Stimulated activated naive CD4-positive, alpha-beta T cell (primary cell): ENCODE measurements around the gene ADGRL3.
"Not testable (repeated sequence)": the region's sequence is repeated elsewhere in the genome, so short reads cannot be mapped to it uniquely, and the experiment has no call there.

Source experiments
- DNase-seq, 6 experiments: peaks; one replicate each; lab custom pipeline; 2025; lab: John Stamatoyannopoulos, UW

ADGRL3 gene

DNA sequence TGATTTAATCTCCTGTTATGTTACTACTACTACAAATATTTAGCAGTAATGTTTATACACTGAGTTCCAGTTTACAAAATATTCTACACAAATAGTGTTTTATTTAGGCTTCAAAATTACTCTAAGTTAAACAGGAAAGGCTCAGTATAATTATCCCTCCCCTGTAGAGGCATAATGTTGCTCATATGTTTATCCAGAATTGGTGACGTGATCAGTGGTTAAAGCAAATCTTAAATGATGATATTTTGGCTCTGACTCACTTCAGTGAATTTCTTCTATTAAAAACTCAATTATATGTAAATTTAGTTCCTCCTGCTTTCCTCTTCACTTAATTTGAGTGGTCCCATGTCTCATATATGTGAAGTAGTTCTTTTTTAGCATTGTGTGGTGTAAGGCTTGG, 438.5 kb downstream of the ADGRL3 start:
- DNase-seq = no peak

DNA sequence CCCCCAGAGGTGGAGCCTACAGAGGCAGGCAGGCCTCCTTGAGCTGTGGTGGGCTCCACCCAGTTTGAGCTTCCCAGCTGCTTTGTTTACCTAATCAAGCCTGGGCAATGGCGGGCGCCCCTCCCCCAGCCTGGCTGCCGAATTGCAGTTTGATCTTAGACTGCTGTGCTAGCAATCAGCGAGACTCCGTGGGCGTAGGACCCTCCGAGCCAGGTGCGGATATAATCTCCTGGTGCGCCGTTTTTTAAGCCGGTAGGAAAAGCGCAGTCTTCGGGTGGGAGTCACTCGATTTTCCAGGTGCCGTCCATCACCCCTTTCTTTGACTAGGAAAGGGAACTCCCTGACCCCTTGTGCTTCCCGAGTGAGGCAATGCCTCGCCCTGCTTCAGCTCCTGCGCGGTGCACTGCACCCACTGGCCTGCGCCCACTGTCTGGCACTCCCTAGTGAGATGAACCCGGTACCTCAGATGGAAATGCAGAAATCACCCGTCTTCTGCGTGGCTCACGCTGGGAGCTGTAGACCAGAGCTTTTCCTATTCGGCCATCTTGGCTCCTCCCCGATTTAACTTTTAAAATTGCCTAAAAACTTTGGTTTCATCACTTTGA, 446.7 kb downstream of the ADGRL3 start:
- not testable (repeated sequence) for DNase-seq

DNA sequence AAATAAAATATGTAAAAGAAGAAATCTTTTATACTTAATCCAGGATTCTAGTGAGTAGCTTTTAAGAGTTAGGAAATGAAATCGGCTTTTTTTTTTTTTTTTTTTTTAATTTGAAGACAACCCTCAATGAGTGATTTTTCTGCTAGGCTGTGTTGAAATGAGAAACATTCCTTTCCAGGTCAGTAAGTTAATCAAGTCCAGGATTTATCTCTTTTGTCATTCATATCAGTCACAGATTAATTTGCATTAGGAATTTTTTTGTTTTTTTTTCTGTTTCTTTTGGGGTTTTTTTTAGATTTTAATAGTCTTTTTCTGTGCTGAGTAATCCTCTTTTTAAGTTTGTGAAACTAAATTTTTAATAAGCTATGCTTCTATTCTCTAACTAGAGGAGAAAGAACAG, 448.1 kb downstream of the ADGRL3 start:
- DNase-seq = no peak

DNA sequence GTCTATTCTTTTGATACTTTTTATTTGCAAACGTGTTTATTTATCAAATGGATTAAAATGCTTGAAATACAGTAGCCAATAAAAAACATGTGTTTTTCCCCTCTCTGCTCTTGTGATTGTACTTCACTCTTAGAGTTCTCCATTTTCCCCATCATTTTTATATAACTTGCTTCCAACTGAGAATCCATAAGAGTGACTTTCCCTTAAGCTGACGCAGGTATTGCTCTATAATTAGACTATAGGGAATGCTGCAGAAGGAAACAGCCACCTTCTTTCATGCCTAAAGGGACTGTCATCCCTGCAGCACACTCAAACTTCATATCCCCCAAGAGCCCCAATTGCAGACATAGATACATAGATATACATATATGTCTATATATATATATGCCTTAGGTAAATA, 456.9 kb downstream of the ADGRL3 start:
- DNase-seq = no peak

DNA sequence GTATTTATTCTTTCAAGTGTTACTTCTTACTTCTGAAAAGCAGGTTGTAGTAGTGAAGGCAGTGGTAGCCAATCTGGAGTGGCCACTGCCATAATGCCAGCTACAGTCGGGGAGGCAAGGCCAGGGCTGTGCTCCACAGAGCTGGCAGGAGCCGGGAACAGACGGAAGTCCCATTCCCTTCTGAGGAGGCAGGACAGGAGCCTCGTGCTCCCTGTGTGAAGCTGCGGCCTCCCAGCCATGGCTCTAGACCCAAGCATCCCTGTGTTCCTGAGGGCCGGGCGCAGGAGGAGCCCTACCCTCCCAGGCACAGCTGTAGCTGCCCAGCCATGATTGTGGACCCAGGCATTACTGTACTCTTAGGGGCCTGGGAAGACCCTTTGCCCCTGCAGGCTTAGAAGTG, 461.8 kb downstream of the ADGRL3 start:
- DNase-seq = no peak

DNA sequence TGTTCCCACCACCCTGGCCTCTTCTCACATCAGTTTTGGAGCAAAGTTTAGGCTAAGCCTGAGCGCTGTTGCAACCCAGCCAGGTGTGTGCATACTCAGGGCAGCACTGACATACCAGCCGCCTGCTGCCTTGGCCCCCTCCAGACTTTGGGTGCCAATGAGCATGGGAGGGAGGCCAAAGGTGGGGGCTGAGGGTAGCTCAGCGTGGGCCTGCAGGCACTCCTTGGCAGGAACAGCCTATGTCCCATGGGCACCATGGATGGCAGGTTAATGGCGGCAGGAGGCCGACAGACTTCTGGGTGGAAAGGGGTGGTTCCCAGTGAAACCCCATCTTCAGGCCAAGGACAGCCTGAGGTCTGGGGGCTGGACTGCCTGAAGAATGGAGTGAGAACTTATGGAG, 462.2 kb downstream of the ADGRL3 start:
- no peak for DNase-seq

DNA sequence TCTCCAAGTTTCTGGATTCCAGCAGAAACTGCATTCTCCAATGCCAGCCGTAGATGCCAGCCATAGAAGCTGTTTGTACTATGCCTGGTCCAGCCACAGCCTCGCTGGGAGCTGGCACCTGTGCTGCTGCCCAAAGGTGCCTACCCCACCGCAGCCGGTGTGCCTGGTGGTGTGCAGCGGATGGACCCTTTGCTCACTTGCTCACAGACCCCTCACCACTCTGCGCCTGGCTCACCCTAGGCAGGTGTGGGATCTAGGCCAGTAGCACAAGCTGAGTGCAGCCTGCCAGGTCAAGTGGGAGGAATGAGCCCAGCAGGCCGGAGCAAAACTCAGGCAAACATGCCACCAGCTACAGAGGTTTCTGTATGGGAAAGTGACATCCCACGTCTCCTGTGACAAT, 463.2 kb downstream of the ADGRL3 start:
- DNase-seq = no peak

DNA sequence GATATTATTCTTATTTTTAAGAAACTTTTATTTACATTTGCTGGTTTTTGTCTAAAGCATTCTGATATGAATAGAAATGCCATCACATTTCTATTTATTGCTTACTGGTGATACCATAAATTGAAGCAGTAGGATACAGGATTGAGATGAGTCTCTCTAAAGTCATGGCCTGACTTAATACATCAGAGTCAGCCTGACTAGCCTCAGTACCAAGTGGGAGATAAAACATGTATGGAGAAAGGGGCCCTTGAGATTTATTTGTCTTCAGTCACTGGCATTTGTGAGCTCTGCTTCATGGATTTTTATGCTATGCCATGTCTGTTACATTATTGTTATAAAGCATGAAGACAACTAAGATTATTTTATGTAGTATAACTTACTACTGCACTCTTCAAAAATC, 465.5 kb downstream of the ADGRL3 start:
- DNase-seq = no peak

DNA sequence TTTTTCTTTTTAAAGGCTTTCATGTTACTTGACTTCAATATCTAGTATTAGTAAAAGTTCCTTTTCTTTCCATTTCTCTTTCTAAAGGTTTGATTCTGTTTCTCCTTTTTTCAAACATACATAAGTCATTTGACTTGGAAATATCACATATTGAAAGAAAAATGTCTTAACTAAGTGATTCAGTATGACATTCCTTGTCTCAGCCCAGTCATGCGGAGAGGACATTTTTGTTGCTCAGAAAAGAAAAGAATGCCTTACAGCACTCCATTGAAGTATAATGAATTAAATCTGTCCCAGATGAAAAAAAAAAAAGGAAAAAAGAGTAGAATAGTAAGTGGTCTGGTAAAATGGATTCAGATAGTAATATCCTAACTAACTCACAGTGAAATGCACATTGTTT, 466.1 kb downstream of the ADGRL3 start:
- no peak for DNase-seq

DNA sequence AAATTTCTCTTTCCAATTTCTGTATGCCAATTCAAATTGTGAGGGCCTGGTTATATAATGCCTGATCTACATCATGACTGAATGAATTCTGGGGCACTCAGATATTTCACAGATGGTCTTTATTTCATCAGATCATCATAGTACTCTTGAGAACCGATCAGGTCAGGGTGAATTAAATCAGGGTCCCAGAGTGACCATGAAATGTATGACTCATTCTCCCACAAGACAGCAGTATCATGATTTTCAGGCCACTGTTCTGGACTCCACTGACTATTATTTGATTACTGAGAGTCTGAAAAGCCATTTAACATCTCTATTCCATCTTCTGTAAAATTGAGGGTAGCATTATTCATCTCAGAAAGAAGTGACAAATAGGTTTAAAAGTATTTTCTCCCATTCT, 471.5 kb downstream of the ADGRL3 start:
- no peak for DNase-seq

DNA sequence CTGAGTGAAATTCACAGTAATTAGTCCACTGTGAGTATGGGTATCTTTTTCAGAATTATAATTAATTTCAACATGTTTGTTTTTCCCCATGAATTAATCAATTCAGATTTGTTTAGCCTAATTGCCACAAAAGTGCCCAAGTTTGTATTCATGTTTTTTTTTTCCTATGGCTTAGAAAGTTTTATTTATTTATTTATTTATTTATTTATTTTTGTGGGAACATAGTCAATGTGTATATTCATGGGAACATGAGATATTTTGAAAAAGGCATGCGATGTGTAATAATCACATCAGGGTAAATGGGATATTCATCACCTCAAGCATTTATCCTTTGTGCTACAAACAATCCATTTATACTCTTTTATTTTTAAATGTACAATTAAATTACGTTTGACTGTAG, 475.3 kb downstream of the ADGRL3 start:
- no peak for DNase-seq

DNA sequence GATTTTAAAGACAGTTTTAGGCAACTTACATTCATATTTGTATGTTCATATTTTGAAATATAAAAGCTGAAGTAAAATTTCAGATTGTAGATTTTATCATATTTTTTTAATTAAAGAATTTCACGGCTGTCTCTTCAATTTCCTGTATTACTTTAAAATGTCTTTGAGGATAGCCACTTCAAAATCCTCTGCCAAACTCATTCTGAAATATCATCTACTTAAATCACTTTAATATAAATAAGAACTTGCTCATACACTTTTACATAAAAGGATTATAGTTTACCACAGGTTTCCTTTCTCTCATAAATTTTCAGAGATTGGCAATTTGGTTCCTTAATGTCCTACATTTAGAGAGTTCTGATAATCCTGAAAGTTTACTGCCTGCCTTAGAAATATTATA, 478.2 kb downstream of the ADGRL3 start:
- no peak for DNase-seq

DNA sequence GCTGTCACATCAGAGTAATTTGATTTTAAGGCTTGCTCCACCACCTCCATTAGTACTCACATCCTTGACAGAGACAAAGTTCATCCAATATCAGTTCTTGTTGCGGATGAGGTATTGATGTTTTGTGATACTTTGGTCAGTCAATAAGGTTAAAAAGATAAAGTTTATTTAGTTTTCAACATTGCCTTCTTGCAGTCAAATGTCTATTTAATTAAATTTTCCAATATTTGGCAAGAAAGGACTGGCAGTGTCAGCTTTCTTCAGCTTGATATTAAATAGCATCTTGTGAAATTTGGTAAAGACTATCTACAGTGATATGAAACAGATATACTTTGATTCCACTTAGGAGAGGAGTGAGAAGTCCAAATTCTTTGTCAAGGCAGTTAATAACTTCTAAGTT, 493.4 kb downstream of the ADGRL3 start:
- no peak for DNase-seq

DNA sequence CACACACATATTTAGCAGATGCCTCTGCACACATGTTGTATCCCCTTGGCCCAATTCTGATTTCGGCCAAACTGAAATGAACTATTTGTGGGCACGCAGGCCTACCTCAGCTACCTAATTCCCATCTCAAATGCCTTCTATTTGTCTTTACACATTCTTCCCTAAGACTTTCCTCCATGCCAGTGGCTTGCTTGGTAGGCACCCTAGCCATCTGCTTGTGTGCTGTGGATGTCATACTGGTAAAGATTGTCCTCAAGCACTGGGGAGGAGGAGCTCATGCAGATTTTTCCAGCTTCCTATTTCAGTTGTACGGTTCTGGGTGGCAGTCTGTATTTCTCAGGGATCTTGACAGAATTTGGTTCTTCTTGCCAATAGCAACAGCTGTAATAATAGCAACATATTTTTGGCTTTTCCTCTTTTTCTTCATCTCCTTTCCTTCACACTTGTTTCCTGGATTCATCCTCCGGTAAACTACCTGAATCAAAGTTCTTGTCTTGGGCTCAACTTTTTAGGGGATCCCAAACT, 514.3 kb downstream of the ADGRL3 start:
- DNase-seq = no peak

DNA sequence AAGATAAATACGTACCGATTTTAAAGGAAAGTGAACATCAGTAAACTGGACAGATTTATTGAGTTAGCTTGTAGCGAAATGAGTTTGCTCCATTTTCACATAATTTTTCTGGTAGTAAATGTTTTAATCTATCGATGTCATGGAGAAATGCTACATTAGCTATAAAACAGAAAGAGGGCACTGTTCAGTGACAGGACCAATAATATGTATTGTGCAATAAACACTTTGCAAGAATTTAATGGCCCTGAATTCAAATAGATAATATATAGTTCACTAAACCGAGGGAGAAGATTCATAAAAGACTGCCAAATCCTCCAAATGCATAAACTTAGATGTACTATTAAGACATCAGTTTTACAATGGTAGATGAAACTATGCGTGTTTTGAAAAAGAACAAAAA, 516.3 kb downstream of the ADGRL3 start:
- no peak for DNase-seq

DNA sequence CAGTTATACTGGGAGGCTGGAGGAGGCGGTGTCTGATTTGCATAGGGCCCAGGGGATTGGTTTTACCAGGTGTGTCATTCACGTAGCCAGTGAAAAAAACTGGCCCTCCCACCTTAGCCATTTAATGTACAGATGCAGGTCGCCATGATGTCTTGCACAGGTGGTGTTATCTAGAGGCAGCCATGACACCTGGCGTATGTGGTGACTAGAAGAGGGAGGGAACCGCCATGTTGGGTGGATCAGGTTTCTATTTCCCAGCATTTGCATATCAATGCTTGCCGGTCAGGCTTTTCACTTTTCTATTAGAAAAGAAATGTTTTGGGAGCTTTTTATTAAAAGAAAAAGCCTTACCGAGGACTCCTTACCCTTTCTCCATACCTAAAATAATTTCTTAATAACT, 523.4 kb downstream of the ADGRL3 start:
- no peak for DNase-seq

DNA sequence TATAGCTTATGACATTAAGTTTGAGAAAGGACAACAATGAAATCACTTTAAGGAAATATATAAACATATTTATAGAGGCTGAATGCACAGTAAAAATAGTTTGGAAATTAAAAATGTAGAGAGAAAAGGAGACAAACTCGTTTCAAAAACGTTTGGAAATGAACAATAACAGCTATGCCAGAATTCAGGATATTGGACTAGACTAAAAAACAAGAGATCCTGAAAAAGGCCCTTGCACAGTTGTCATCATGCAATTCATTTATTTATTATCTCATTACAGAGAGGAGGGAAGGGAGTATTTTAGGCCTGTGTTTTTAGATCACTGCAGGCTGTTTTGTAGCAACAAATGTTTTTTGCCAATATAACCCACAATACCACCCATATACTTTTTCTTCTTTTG, 527.2 kb downstream of the ADGRL3 start:
- DNase-seq = no peak

DNA sequence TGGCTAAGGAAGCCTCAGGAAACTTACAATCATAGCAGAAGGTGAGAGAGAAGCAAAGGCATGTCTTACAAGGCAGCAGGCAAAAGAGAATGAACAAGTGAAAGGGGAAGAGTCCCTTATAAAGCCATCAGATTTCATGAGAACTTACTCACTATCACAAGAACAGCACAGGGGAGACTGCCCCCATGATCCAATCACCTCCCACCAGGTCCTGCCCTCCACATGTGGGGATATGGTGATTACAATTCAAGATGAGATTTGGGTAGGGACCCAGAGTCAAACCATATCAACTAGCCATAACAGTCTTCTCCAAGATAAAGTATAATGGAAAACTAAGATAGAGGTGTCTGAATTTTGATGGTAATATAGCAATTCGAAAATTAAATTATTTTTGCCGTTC, 534.3 kb downstream of the ADGRL3 start:
- DNase-seq = no peak

DNA sequence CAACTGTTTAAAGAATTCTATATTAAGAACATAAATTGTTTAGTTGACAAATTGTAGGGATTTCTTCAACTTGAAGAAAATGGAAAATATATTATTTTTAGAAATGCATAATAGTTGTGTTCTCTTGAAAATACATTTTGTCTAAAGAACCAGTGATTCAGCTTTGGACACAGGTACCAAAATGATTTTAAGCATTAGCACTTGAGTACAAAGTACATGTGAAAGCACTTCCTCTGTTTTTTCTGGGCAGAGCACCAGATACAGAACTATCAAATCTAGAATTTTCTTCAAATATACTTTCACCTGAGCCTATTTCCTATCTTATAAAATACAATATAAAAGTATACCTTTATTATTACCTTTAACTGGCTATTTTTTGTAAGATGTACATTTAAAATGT, 539.8 kb downstream of the ADGRL3 start:
- no peak for DNase-seq

DNA sequence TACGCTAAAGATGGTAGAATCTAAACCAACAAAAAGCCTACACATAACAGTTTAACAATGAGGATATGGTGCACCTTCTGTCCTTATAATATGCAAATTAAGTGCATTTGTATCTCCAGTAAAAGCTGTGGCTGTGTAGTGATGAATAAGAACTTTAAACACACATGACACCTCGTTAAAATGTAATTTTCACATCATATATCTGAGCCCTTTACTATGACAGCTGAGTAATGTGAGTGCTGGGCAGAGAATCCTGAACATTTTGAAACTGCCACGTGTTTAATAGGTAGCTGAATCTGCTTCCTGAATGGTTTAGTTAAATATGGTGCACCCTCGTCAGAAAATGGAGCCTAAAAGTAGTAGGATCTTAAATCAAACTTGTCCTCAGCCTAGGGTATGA, 540.8 kb downstream of the ADGRL3 start:
- no peak for DNase-seq

DNA sequence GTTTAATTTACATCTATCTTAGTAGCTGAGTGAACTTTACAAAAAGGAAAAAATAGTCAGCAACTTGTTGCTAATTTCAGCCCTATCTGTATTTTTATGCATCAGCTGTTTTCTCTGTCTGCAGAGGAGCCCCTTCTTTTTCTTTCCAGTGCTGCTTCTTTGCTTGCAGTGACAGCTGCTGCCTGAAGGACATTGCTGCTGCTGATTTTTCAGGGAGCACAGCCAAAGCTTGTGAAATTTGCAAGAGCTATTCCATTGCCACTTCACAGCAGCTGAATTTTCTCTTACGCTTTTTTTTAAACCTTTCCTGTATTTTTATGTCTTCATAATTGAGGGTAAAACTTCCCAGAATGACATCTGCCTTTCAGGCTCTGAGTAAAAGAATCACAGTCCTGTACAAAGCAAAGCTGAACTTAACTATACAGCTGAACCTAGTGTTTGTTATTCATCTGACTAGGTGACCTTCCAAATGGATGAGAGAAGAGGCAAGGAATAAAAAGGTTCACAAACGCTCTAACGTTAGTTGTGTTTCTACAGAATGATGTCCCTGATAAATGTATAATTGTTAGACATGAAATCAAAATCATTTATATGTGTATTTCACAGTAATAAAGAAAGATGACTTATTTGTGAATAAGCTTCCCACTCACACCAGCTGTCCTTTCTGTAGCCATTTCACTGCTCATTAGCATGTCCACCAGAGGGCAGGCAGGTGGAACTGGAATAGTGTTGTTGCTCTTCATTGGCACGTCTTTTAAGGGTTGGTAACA, 541.4 kb downstream of the ADGRL3 start:
- DNase-seq = no peak

DNA sequence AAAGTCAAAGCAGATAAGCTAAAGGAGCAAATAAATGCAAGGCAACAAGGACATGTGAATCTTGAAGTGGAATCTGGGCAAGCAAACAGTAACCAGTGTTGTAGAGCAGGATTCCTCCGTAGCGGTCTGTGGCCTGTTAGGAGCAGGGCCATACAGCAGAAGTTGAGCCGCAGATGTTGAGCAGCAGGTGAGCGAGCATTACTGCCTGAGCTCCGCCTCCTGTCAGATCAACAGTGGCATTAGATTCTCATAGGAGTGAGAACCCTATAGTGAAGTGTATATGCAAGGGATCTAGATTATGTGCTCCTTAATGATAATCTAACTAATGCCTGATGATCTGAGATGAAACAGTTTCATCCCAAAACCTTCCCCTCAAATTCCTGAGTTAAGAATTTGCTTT, 550.7 kb downstream of the ADGRL3 start:
- no peak for DNase-seq

DNA sequence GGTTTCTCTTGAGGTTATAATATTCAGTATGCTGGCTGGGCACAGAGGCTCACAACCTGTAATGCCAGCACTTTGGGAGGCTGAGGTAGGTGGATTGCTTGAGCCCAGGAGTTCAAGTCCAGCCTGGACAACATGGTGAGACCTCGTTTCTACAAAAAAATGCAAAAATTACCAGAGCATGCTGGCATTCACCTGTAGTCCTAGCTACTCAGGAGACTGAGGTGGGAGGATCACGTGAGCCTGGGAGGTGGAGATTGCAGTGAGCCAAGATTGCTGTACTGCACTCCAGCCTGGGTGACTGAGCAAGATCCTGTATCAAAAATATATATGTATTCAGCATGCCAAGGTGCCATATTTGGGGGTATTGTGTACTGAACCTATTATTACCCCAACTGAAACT, 552.5 kb downstream of the ADGRL3 start:
- no peak for DNase-seq

DNA sequence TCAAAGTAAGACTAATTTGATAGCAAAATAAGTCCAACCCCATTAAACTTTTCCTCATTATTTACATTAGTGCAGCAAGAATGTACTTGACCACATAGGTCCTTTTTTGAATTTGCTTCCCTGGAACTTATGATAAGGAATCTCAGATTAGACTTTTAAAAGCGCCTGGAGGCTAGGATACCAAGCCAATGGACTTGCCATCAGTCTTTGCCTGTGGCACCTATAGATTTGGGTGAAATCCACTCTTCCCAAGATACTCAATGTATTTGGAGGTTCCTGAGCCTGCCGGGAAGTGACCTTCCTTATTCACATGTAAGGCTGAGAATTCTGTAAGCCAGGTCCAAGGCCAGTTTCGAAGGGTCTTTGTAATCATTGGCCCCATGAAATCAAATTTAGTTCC, 553.6 kb downstream of the ADGRL3 start:
- DNase-seq = no peak
